Astrocyte (in vitro differentiated cells and primary cell): ENCODE data around the gene CSMD2.

Experiments used
- CTCF ChIP-seq: IDR thresholded peaks from 2 replicates; pipeline ENCODE4 v1.5.1; 2011; ENCODE audit warnings: low read depth, mild to moderate bottlenecking, inconsistent platforms, low read length, moderate library complexity; ENCODE audit not compliant: insufficient read depth
- EZH2 ChIP-seq: IDR thresholded peaks from 2 replicates; pipeline ENCODE4 v1.6.1; 2012; ENCODE audit warnings: mild to moderate bottlenecking, low read length, inconsistent platforms; ENCODE audit not compliant: insufficient read depth

DNA sequence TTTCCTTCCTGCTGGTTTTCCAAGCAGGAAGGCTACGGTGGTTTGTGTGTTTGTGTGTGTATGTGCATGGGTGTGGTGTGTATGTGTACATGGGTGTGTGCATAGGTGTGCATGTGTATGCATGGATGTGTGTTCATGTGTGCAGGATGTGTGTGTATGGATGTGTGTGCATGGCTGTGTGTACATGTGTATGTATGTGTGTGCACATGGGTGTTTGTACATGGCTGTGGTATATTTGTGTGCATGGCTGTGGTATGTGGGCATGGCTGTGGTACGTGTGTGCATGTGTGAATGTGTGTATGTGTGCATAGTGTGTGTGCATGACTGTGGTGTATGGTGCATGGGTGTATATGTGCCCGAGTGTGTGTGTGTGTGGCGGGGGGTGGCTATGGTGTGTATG, 24.0 kb upstream of the CSMD2 start:
- no peak for TF ChIP-seq CTCF
- TF ChIP-seq EZH2: no peak
